Keratinocyte (primary cell): ENCODE data around the gene MRPL32. TPM values are rescaled to one million over a fixed set of nuclear protein-coding genes. Genes with fewer than 3 reads are reported as not detected.

Source experiments
- DNase-seq: peaks from one replicate; pipeline ENCODE4 v3.0.0-alpha.2; 2011; ENCODE audit warnings: low read depth, missing footprints, low spot score
- FAIRE-seq: peaks from 2 replicates; lab custom pipeline; 2011; peaks lifted over from hg19 to GRCh38; lab: Jason Lieb, UNC
- H2AFZ ChIP-seq: 2 replicates; pipeline ENCODE4 v1.6.0; 2012; ENCODE audit warnings: low read length, control low read depth, inconsistent platforms; ENCODE audit not compliant: control insufficient read depth
- H3K27ac ChIP-seq: 2 replicates; pipeline ENCODE4 v1.5.1; 2011; ENCODE audit warnings: low read length; ENCODE audit not compliant: control insufficient read depth, insufficient read depth
- H3K27me3 ChIP-seq: 3 replicates; pipeline ENCODE4 v1.6.0; 2011; ENCODE audit warnings: low read length; ENCODE audit not compliant: control insufficient read depth, insufficient read depth; ENCODE audit errors: extremely low read depth
- H3K36me3 ChIP-seq, 2 experiments: 2 replicates in 1 of 2; 3 replicates in 1 of 2; pipeline ENCODE4 v1.5.1; 2011; ENCODE audit warnings: low read length in 2 of 2, mild to moderate bottlenecking in 1 of 2; ENCODE audit not compliant: control insufficient read depth in 2 of 2, insufficient read depth in 2 of 2; ENCODE audit errors: extremely low read depth in 1 of 2
- H3K4me1 ChIP-seq: 3 replicates; pipeline ENCODE4 v1.5.1; 2011; ENCODE audit warnings: low read length; ENCODE audit not compliant: control insufficient read depth, insufficient read depth; ENCODE audit errors: extremely low read depth
- H3K4me2 ChIP-seq: 3 replicates; pipeline ENCODE4 v1.6.0; 2011; ENCODE audit warnings: low read depth, low read length; ENCODE audit not compliant: control insufficient read depth, insufficient read depth; ENCODE audit errors: extremely low read depth
- H3K4me3 ChIP-seq, 3 experiments: fragments of 200-600 bp in 1 of 3; sonication (generic) in 1 of 3; 2 replicates in 2 of 3; 3 replicates in 1 of 3; pipeline ENCODE4 v1.5.1; 2011 to 2016; ENCODE audit warnings: low read length in 3 of 3, mild to moderate bottlenecking in 3 of 3, control low read depth in 2 of 3, inconsistent platforms in 1 of 3, low read depth in 1 of 3, mixed read lengths in 1 of 3, mixed run types in 1 of 3, moderate library complexity in 1 of 3; ENCODE audit not compliant: control insufficient read depth in 2 of 3, insufficient read depth in 2 of 3; ENCODE audit errors: extremely low read depth in 1 of 3
- H3K79me2 ChIP-seq: 2 replicates; pipeline ENCODE4 v1.6.0; 2012; ENCODE audit warnings: low read length; ENCODE audit not compliant: control insufficient read depth, insufficient read depth
- H3K9ac ChIP-seq: 3 replicates; pipeline ENCODE4 v1.6.0; 2011; ENCODE audit warnings: low read length; ENCODE audit not compliant: control insufficient read depth, insufficient read depth; ENCODE audit errors: extremely low read depth
- H3K9me1 ChIP-seq: 3 replicates; pipeline ENCODE4 v1.6.0; 2011; ENCODE audit warnings: low read length; ENCODE audit not compliant: control insufficient read depth, insufficient read depth; ENCODE audit errors: extremely low read depth
- H3K9me3 ChIP-seq: 2 replicates; pipeline ENCODE4 v1.5.1; 2012; ENCODE audit warnings: low read depth, low read length; ENCODE audit not compliant: control insufficient read depth
- H4K20me1 ChIP-seq: 3 replicates; pipeline ENCODE4 v1.6.0; 2011; ENCODE audit warnings: low read length; ENCODE audit not compliant: control insufficient read depth, insufficient read depth; ENCODE audit errors: extremely low read depth
- CTCF ChIP-seq, 3 experiments: IDR thresholded peaks in 1 of 3; conservative IDR thresholded peaks in 1 of 3; optimal IDR thresholded peaks in 1 of 3; 2 replicates in 2 of 3; 3 replicates in 1 of 3; pipeline versions ENCODE3 to v1.5.1; 2011; ENCODE audit warnings: low read length in 3 of 3, mild to moderate bottlenecking in 3 of 3, moderate library complexity in 2 of 3, control low read depth in 1 of 3, inconsistent platforms in 1 of 3; ENCODE audit not compliant: insufficient read depth in 2 of 3; ENCODE audit errors: extremely low read depth in 1 of 3
- EZH2 ChIP-seq: IDR thresholded peaks from one replicate; pipeline ENCODE4 v1.6.1; 2012; ENCODE audit warnings: inconsistent platforms, mild to moderate bottlenecking, low read length, moderate library complexity
- dilution Hi-C: fragments of 300-500 bp; cut with MboI; formaldehyde crosslinking; loops from one replicate; pipeline ENCODE4 v1.7.0; 2020; ENCODE audit warnings: low sequenced_read_pairs; ENCODE audit not compliant: extremely low pct_ligation_motif_present
- polyA plus RNA-seq, 5 experiments: library from polyadenylated mRNA; depleted of rRNA in 3 of 5; stranded (reverse) in 3 of 5; stranded (forward) in 1 of 5; unstranded in 1 of 5; fragments of >200 nt; gene quantifications; 1 replicate in 1 of 5; 2 replicates in 3 of 5; 3 replicates in 1 of 5; pipeline versions ENCODE4 v1.2.1 to v1.2.3, GENCODE V29; 2011 to 2012; ENCODE audit warnings: missing spikeins in 2 of 5, low read depth in 1 of 5, low replicate concordance in 1 of 5

Gene MRPL32
- polyA plus RNA-seq, 1 donor (not counting 4 experiments of a cell fraction or from before 2014, with no cell fraction given) = 86.1 TPM

DNA sequence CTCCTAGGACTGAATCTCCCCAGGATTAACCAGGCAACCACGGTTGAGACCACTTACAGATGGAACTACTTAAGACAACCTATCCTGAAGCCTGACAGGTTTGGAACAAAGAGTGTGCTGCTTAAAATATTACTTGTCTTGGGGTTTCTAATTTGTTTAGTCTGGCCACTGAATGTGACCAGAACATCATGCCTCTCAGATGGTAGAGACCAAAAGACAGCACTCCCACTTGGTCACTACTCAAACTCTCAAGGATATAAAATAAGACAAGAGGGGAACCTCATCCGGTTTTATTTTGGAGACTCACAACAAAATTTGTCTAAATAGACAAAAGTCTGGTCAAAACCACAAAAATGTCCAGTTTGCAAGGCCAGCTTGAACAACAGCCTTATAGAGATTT lies 15.3 kb downstream of the MRPL32 start:
- dilution Hi-C loops = no loop called here
- no peak for TF ChIP-seq EZH2
- no peak for TF ChIP-seq CTCF (optimal IDR thresholded peaks at IDR 0.05 in 1 of 3, IDR thresholded peaks at IDR 0.05 in 1 of 3, conservative IDR thresholded peaks at IDR 0.05 in 1 of 3; ENCODE audit: extremely low read depth in 1 of 3, insufficient read depth in 2 of 3, low read length in 3 of 3)
- no peak overlapping the region for H3K4me2 ChIP-seq
- no peaks in the 10 kb centered on the region for H3K36me3 ChIP-seq
- H3K9ac ChIP-seq = no peak overlapping the region
- H2AFZ ChIP-seq = no peak overlapping the region
- DNase-seq (no peak), FAIRE-seq (no peak)
- no peaks in the 10 kb centered on the region for H3K9me1 ChIP-seq
- no peaks in the 10 kb centered on the region for H3K9me3 ChIP-seq
- H3K79me2 ChIP-seq = no peaks in the 10 kb centered on the region
- H3K4me1 ChIP-seq = no peaks in the 10 kb centered on the region
- H3K27ac ChIP-seq = no peak overlapping the region
- no peak overlapping the region for H3K4me3 ChIP-seq
- H3K27me3 ChIP-seq = no peaks in the 10 kb centered on the region
- no peaks in the 10 kb centered on the region for H4K20me1 ChIP-seq

DNA sequence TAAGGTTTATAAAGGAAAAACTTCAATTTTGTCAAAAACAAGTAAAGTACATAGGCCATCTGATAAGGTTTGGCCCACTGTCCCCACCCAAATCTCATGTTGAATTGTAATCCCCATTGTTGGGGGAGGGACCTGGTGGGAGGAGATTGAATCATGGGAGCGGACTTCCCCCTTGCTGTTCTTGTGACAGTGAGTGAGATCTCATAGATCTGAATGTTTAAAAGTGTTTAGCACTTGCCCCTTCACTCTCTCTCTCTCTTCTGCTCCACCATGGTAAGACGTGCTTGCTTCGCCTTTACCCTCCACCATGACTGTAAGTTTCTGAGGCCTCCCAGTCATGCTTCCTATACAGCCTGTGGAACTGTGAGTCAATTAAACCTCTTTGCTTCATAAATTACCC lies 18.2 kb downstream of the MRPL32 start:
- no peaks in the 10 kb centered on the region for H4K20me1 ChIP-seq
- H2AFZ ChIP-seq = no peak overlapping the region
- dilution Hi-C loops = no loop called here
- H3K79me2 ChIP-seq = no peaks in the 10 kb centered on the region
- H3K27ac ChIP-seq = no peak overlapping the region
- H3K4me1 ChIP-seq = no peaks in the 10 kb centered on the region
- no peak overlapping the region for H3K4me3 ChIP-seq
- no peaks in the 10 kb centered on the region for H3K9me3 ChIP-seq
- no peak overlapping the region for H3K4me2 ChIP-seq
- TF ChIP-seq CTCF (optimal IDR thresholded peaks at IDR 0.05 in 1 of 3, IDR thresholded peaks at IDR 0.05 in 1 of 3, conservative IDR thresholded peaks at IDR 0.05 in 1 of 3; ENCODE audit: extremely low read depth in 1 of 3, insufficient read depth in 2 of 3, low read length in 3 of 3) (no peak), EZH2 (no peak)
- no peak overlapping the region for H3K9ac ChIP-seq
- no peaks in the 10 kb centered on the region for H3K27me3 ChIP-seq
- FAIRE-seq (no peak), DNase-seq (no peak)
- H3K36me3 ChIP-seq = no peaks in the 10 kb centered on the region
- no peaks in the 10 kb centered on the region for H3K9me1 ChIP-seq
